HepG2 (cell line): Measurements from ENCODE around the gene LRRN3. TPM values are rescaled to one million over a fixed set of nuclear protein-coding genes. Genes with fewer than 3 reads are reported as not detected.

Experiments used
- ARID4A ChIP-seq: sonication (generic); formaldehyde crosslinking; IDR thresholded peaks from 2 replicates; pipeline ENCODE4 v1.5.0; 2020; ENCODE audit warnings: mild to moderate bottlenecking, missing genetic modification reagents, borderline replicate concordance
- CENPBD1 ChIP-seq: sonication (generic); formaldehyde crosslinking; IDR thresholded peaks from 2 replicates; pipeline ENCODE4 v1.8.0; 2022; ENCODE audit warnings: missing genetic modification reagents, low read depth, mild to moderate bottlenecking, borderline replicate concordance
- EED ChIP-seq: sonication (generic); formaldehyde crosslinking; IDR thresholded peaks from 2 replicates; pipeline ENCODE4 v1.5.0; 2020; ENCODE audit warnings: mild to moderate bottlenecking, missing genetic modification reagents
- FOXO4 ChIP-seq: sonication (generic); formaldehyde crosslinking; conservative IDR thresholded peaks from 2 replicates; pipeline ENCODE4 v1.8.1; 2023; ENCODE audit warnings: missing genetic modification reagents
- IRF2 ChIP-seq: IDR thresholded peaks from 2 replicates; pipeline ENCODE4 v1.6.1; 2018; ENCODE audit warnings: missing genetic modification reagents, missing compliant biosample characterization
- KDM1A ChIP-seq: IDR thresholded peaks from 2 replicates; pipeline ENCODE4 v1.6.1; 2016; ENCODE audit warnings: missing compliant biosample characterization
- MEIS1 ChIP-seq: sonication (generic); formaldehyde crosslinking; IDR thresholded peaks from 2 replicates; pipeline ENCODE4 v1.9.0; 2021; ENCODE audit warnings: mild to moderate bottlenecking, missing genetic modification reagents, moderate library complexity, borderline replicate concordance
- MLLT10 ChIP-seq: sonication (generic); formaldehyde crosslinking; IDR thresholded peaks from 2 replicates; pipeline ENCODE4 v1.4.0; 2020; ENCODE audit warnings: missing genetic modification reagents
- NFKB2 ChIP-seq: sonication (generic); formaldehyde crosslinking; IDR thresholded peaks from 2 replicates; pipeline ENCODE4 v1.4.0; 2020; ENCODE audit warnings: missing genetic modification reagents, borderline replicate concordance
- PPARG ChIP-seq: conservative IDR thresholded peaks from 2 replicates; pipeline ENCODE4 v1.6.1; 2016; ENCODE audit warnings: missing biosample characterization, missing genetic modification reagents
- PRDM4 ChIP-seq: sonication (generic); formaldehyde crosslinking; IDR thresholded peaks from 2 replicates; pipeline ENCODE4 v1.9.0; 2021; ENCODE audit warnings: missing genetic modification reagents, borderline replicate concordance
- ZNF350 ChIP-seq: sonication (generic); formaldehyde crosslinking; IDR thresholded peaks from 2 replicates; pipeline ENCODE4 v1.4.0; 2020; ENCODE audit warnings: mild to moderate bottlenecking, low read depth, missing genetic modification reagents, borderline replicate concordance
- ZNF891 ChIP-seq: sonication (generic); formaldehyde crosslinking; IDR thresholded peaks from 2 replicates; pipeline ENCODE4 v1.5.0; 2020; ENCODE audit warnings: mild to moderate bottlenecking, missing genetic modification reagents
- polyA plus RNA-seq, 8 experiments: library from polyadenylated mRNA; depleted of rRNA in 3 of 8; stranded (reverse) in 7 of 8; unstranded in 1 of 8; fragments of >200 nt; fragmentation: Illumina TruSeq in 4 of 8; extraction: Trizol in 4 of 8; gene quantifications; 2 replicates each; pipeline versions ENCODE4 v1.2.1 to v1.2.3, GENCODE V29; 2011 to 2016; ENCODE audit warnings: low read depth in 4 of 8, missing spikeins in 1 of 8, mixed read lengths in 1 of 8; ENCODE audit not compliant: insufficient read depth in 1 of 8
- total RNA-seq, 5 experiments: library from RNA; depleted of rRNA; stranded (reverse); fragments of >200 nt; fragmentation: Illumina TruSeq; extraction: Trizol; gene quantifications; 2 replicates each; pipeline ENCODE4 v1.2.3, GENCODE V29; 2016; ENCODE audit warnings: low read depth in 1 of 5

Gene LRRN3
- total and polyA plus RNA-seq, 2 of the 13 experiments (the other 11 are each of a cell fraction or from before 2014, with no cell fraction given): 0.07 TPM; not detected in 1

- no peak for TF ChIP-seq ARID4A (CRISPR knock-in tag)
- no peak for TF ChIP-seq ZNF350
- no peak for TF ChIP-seq ZNF891 (CRISPR knock-in tag)
- TF ChIP-seq NFKB2 (CRISPR knock-in tag): no peak
- TF ChIP-seq PPARG (CRISPR knock-in tag): no peak
- TF ChIP-seq IRF2 (CRISPR knock-in tag): no peak
- TF ChIP-seq KDM1A: no peak
- no peak for TF ChIP-seq MLLT10 (CRISPR knock-in tag)
- no peak for TF ChIP-seq EED (CRISPR knock-in tag)
- TF ChIP-seq MEIS1: no peak
- no peak for TF ChIP-seq CENPBD1
- TF ChIP-seq PRDM4 (CRISPR knock-in tag): no peak
- TF ChIP-seq FOXO4 (CRISPR knock-in tag): no peak
These were observed 57.0 kb downstream of the LRRN3 start (continued) for GRCh38 chr7:111147708-111148533.
